Calu3 (cell line): ENCODE measurements around the gene FNTB. TPM values are rescaled to one million over a fixed set of nuclear protein-coding genes. Genes with fewer than 3 reads are reported as not detected.
"Not testable (repeated sequence)": the region's sequence is repeated elsewhere in the genome, so short reads cannot be mapped to it uniquely, and the experiment has no call there.

Experiments used
- BruUV-seq: library from RNA; stranded (reverse); fragments of 400-500 nt; replicated peaks from 2 replicates; lab custom pipeline; 2021; lab: Mats Ljungman, UMichigan
- CTCF ChIA-PET: fragments of 300-600 bp; sonication (Branson Sonifier 250); formaldehyde crosslinking; loops from one replicate; lab custom pipeline; 2022; ENCODE audit warnings: antibody characterized with exemption; lab: Charles Lee
- DNase-seq: peaks from one replicate; pipeline ENCODE4 v3.0.0; 2022
- H3K27ac Mint-ChIP-seq: one replicate; pipeline ENCODE4 v1.8.0; 2022; ENCODE audit warnings: mixed read lengths; ENCODE audit not compliant: unreplicated experiment
- H3K27me3 Mint-ChIP-seq: one replicate; pipeline ENCODE4 v1.8.0; 2022; ENCODE audit warnings: mixed read lengths; ENCODE audit not compliant: unreplicated experiment
- H3K36me3 Mint-ChIP-seq: one replicate; pipeline ENCODE4 v1.8.0; 2022; ENCODE audit warnings: mild to moderate bottlenecking, moderate library complexity, mixed read lengths; ENCODE audit not compliant: insufficient read depth, unreplicated experiment
- H3K4me1 Mint-ChIP-seq: one replicate; pipeline ENCODE4 v1.8.0; 2022; ENCODE audit warnings: mild to moderate bottlenecking, low read depth, mixed read lengths; ENCODE audit not compliant: unreplicated experiment
- H3K4me3 Mint-ChIP-seq: one replicate; pipeline ENCODE4 v1.8.0; 2022; ENCODE audit warnings: mild to moderate bottlenecking, low read depth, moderate library complexity, mixed read lengths; ENCODE audit not compliant: unreplicated experiment
- H3K9me3 Mint-ChIP-seq: one replicate; pipeline ENCODE4 v1.8.0; 2022; ENCODE audit warnings: low read depth, mixed read lengths; ENCODE audit not compliant: unreplicated experiment
- intact Hi-C: fragments of 100-400 bp; cut with micrococcal nuclease; formaldehyde crosslinking; loops from one replicate; pipeline ENCODE4 v1.10.0; 2022; ENCODE audit not compliant: unreplicated experiment
- total RNA-seq: library from RNA; stranded (reverse); gene quantifications from 2 replicates; pipeline ENCODE4 v1.2.3, GENCODE V29; 2022
- TF ChIP-seq, protein P1 (sequence below): fragments of 200-600 bp; IDR thresholded peaks from one replicate; pipeline ENCODE4 v1.8.0; 2022; ENCODE audit warnings: antibody characterized with exemption; ENCODE audit not compliant: unreplicated experiment

FNTB gene
- total RNA-seq, 1 experiment from 2014 or later, result 15.0 TPM

DNA sequence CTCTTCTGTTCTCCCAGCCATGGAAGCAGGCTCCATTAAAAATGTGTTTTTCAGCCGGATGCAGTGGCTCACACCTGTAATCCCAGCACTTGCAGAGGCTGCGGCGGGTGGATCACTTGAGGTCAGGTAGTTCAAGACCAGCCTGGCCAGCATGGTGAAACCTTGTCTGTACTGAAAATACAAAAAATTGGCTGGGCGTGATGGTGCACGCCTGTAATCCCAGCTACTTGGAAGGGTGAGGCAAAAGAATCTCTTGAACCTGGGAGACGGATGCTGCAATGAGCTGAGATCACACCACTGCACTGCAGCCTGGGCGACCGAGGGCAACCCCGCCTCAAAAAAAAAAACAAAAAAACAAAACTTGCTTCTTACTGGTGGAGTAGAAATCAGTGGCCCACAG is 39.8 kb downstream of the FNTB start:
- H3K36me3 Mint-ChIP-seq, result no peaks in the 10 kb centered on the region
- H3K4me1 Mint-ChIP-seq, result no peaks in the 10 kb centered on the region
- no peaks in the 10 kb centered on the region for H3K27me3 Mint-ChIP-seq
- intact Hi-C loops, result no loop called here
- DNase-seq, result no peak
- H3K9me3 Mint-ChIP-seq, result no peaks in the 10 kb centered on the region
- H3K4me3 Mint-ChIP-seq, result no peak overlapping the region
- TF ChIP-seq, protein P1, sequence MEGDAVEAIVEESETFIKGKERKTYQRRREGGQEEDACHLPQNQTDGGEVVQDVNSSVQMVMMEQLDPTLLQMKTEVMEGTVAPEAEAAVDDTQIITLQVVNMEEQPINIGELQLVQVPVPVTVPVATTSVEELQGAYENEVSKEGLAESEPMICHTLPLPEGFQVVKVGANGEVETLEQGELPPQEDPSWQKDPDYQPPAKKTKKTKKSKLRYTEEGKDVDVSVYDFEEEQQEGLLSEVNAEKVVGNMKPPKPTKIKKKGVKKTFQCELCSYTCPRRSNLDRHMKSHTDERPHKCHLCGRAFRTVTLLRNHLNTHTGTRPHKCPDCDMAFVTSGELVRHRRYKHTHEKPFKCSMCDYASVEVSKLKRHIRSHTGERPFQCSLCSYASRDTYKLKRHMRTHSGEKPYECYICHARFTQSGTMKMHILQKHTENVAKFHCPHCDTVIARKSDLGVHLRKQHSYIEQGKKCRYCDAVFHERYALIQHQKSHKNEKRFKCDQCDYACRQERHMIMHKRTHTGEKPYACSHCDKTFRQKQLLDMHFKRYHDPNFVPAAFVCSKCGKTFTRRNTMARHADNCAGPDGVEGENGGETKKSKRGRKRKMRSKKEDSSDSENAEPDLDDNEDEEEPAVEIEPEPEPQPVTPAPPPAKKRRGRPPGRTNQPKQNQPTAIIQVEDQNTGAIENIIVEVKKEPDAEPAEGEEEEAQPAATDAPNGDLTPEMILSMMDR, result no peak
- BruUV-seq, result no TSS peak
- no peak overlapping the region for H3K27ac Mint-ChIP-seq
- CTCF ChIA-PET, result no interaction called here

DNA sequence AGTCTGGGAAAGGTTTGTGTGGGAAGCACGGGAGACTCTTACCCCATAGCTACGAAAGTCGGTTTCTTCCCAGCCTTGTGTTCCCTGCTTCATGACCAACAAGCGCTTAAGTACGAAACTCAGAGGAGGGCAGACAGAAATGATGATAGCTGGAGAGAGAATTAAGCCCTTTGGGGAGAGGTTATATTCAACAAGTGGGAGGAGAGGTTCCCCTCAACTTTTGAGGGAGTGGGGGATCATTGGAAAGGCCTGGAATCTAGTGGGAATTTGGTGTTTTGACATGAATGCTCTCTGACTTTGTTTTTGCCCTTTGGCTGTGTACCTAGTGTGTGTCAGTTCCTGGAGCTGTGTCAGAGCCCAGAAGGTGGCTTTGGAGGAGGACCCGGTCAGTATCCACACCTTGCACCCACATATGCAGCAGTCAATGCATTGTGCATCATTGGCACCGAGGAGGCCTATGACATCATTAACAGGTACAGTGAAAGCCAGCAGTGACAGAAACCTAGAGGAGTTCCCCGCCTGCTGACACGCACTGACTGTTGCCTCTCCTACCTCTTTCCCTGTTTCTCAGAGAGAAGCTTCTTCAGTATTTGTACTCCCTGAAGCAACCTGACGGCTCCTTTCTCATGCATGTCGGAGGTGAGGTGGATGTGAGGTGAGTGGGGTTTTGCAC is 40.6 kb downstream of the FNTB start:
- DNase-seq, result no peak
- Mint-ChIP-seq H3K4me1 (no peaks in the 10 kb centered on the region), H3K36me3 (no peaks in the 10 kb centered on the region), H3K9me3 (no peaks in the 10 kb centered on the region), H3K27ac (no peak overlapping the region), H3K27me3 (no peaks in the 10 kb centered on the region), H3K4me3 (no peak overlapping the region)
- intact Hi-C loops, result no loop called here
- BruUV-seq, result no TSS peak
- TF ChIP-seq, protein P1, result no peak
- CTCF ChIA-PET, result no interaction called here

DNA sequence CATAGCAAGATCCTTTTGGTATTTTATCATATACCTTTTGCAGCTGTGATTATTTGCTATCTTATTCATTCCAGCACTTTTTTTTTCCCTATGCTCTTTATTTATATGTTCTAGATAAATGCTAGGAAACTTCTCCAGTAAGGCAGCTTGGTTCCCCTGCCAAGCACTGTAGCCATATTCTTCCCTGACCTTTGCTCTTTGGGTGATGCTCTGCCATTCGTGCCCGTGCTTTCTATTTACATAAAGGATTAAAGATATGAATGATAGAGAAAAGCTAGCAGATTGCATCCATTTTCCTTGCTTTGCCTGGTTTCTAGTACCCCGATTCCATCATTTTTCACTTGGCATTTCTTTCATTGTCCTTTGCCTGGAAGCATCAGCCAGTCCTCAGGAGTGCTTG is 42.2 kb downstream of the FNTB start:
- no peak overlapping the region for H3K4me3 Mint-ChIP-seq
- DNase-seq, result no peak
- H3K9me3 Mint-ChIP-seq, result no peaks in the 10 kb centered on the region
- CTCF ChIA-PET, result no interaction called here
- no peaks in the 10 kb centered on the region for H3K36me3 Mint-ChIP-seq
- H3K27ac Mint-ChIP-seq, result no peak overlapping the region
- no peaks in the 10 kb centered on the region for H3K4me1 Mint-ChIP-seq
- BruUV-seq, result no TSS peak
- intact Hi-C loops, result no loop called here
- TF ChIP-seq, protein P1, result no peak
- no peaks in the 10 kb centered on the region for H3K27me3 Mint-ChIP-seq

DNA sequence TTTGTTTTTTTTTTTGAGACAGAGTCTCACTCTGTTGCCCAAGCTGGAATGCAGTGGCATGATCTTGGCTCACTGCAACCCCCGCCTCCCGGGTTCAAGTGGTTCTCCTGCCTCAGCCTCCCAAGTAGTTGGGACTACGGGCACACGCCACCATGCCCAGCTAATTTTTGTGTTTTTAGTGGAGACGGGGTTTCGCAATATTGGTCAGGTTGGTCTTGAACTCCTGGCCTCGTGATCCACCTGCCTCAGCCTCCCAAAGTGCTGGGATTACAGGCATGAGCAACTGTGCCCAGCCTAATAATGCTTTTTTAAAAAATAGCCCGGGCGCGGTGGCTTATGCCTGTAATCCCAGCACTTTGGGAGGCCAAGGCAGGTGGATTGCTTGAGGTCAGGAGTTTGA is 44.6 kb downstream of the FNTB start:
- H3K36me3 Mint-ChIP-seq, intact Hi-C loops, H3K4me1 Mint-ChIP-seq, H3K4me3 Mint-ChIP-seq, H3K27me3 Mint-ChIP-seq, H3K9me3 Mint-ChIP-seq, DNase-seq, H3K27ac Mint-ChIP-seq, BruUV-seq: not testable (repeated sequence)
- CTCF ChIA-PET, result interaction anchor here (0.6 to 0.7 kb wide), 2 partner anchors 11 to 109 kb away, joined by 3 read pairs; no protein-coding TSS in a partner anchor

DNA sequence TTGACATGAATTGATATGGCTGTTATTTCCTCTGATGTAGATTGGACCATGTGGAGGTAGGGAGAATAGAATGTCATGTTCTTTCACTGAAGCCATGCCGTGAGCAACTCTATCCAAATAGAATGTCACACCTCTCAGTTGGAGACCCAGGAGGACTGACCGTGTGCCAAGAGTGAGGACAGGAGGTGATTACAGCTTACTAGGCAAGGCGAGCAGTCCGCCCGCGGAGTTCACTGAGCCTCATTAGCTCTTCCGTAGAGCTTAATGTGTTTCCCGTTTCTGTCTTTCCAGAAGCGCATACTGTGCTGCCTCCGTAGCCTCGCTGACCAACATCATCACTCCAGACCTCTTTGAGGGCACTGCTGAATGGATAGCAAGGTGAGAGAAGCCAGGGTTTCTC is 45.6 kb downstream of the FNTB start:
- Mint-ChIP-seq H3K9me3 (no peaks in the 10 kb centered on the region), H3K27me3 (no peaks in the 10 kb centered on the region), H3K27ac (no peak overlapping the region), H3K4me1 (no peaks in the 10 kb centered on the region), H3K4me3 (no peak overlapping the region), H3K36me3 (peaks cover 10% of the 10 kb centered on the region)
- CTCF ChIA-PET, result no interaction called here
- no TSS peak for BruUV-seq
- DNase-seq, result no peak
- intact Hi-C loops, result no loop called here
- TF ChIP-seq, protein P1, result no peak
